NCI-H146 treated with DMSO at 0.1 percent for 48 hours (cell line): ENCODE measurements around the gene CEP131.

ENCODE experiments used
- DNase-seq: peaks from one replicate; lab custom pipeline; 2025; ENCODE audit not compliant: unreplicated experiment; lab: John Stamatoyannopoulos, UW

Gene CEP131

DNA sequence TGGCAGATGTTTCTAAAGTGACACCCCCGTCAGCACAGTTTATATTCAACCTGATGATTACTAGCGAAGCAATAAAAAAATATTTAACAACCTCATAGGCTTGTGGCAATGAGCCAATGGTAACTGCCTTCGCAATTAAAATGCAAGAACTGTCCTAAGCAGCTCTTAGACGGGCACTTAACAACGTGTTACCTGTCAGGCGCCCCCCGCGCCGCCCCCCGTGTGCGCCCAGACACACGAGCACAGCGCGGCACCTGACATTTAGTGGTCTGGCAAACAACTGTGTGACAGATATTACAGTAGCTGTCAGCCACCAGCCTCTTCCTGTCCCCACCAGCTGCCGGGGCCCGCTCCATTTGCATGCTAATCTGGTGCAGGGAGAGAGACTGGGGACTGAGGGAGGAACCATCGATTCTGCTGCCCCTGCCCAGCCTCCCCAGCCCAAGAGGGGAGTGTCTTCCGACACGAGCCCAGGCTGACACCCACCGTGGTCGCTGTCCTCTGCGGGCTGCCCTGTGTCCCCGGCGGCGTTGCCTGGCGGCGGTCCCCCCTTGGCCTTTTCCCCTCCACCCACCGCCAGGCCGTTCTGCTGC, 29.0 kb upstream of the CEP131 start:
- no peak for DNase-seq

DNA sequence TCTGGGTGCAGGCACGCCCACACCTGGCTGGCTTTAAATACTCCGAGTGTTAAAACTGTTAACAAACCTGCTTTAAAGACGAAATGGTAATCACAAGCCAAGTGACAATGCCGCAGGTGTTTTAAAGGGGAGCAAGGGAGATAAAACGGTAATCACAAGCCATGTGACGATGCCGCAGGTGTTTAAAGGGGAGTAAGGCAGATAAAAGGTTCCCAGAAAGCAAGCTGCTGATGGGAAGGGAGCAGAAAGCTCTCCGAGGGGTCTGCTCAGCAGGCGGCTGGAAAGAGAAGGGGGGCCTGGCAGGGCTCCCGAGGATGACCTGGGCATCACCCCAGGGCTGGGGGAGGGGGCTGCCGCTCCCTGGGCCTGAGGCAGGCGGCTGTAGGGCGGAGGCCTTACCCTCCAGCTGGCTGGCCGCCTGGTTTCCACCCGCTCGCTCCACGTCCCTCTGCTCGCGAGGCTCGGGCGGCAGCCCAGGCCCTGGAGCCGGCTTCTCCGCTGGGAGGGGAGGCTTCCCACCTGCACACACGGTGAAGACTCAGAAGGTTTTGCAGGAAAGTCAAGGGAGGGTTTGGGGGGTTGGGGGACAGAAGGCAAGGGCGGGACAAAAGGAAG, 28.4 kb upstream of the CEP131 start:
- no peak for DNase-seq

DNA sequence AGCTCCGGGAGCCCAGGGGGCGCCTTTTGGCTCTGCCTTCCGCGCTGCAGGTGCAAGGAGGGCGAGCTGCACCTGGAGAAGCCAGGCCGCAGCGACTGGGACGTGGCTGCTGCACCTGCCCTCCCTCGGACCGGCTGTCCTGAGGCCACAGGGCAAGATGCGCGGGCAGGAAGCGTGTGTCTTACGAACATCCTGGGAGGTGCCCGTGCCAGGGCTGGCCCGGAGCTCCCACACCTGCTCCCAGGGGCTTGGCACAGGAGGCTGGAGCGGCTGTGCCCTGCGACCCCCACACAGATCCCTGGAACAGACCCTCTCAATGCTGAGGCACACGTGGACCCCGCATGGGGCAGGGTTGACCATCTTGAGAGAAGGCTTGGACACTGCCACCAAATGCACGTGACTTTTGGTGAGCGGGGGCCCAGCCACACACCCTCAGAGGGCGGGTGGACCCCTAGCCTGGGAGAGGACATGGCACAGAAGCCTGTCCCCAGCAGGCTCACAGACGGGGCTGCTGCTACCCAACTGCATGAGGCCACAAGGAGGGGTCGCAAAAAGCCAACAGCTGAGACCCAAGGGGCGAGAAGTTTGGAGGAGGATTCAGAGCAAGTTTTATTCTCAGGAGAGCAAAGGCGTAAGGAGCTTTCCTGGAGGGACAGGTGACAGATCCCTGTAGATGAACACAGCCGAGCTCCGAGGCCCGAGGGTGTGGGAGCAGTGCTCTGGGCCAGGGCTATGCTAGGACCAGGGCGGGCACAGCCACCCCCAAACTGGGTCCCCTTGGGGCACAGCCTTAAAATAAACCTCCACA, 27.7 kb upstream of the CEP131 start:
- DNase-seq: no peak

DNA sequence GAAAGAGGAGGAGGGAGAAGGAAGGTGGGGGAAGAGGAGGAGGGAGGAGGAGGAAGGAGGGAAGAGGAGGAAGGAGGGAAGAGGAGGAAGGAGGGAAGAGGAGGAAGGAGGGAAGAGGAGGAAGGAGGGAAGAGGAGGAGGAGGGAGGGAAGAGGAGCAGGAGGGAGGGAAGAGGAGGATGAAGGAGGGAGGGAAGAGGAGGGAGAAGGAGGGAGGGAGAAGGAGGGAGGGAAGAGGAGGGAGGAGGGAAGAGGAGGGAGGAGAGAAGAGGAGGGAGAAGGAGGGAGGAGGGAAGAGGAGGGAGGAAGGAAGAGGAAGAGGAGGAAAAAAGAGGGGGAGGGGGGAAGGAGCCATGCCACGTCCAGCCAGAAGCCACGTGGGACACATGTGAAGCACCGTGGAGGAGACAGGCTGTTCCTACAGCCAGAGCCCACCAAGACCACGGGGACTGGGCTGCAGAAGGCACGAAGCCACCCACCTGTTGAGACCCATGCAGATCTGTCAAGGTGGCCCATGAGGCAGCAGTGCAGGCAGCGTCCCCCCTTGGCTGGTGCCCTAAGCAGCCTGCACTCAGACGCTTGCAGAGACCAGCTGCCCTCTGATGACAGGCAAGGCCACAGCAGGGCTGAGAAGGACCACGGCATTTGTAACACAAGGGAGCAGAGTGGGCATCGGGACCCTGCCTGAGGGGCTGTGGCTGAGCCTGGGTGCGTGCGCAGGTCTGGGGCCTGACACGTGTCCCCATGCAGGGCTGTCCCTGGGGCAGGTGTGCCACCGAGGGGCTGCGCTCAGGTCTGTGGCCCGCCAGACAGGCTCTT, 26.7 kb upstream of the CEP131 start:
- DNase-seq: no peak

DNA sequence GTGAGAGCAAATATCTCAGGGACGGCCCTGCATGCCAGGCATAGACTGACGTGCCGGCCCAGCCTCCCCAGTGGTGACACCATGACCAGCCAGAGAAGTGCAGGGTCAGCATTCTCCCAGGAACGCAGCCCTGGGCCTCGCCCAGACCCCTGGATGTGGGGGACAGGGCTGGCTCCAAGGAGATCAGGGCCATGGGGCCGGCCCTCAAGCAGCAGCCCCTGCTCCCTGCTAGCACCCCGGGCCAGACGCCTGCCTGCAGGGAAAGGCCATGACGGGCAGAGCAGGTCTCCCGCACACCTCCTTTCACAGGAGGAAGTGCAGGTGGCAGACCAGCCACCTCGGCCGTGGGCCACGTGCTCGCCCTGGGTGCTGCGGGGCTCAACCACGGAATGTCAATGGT, 25.9 kb upstream of the CEP131 start:
- no peak for DNase-seq

DNA sequence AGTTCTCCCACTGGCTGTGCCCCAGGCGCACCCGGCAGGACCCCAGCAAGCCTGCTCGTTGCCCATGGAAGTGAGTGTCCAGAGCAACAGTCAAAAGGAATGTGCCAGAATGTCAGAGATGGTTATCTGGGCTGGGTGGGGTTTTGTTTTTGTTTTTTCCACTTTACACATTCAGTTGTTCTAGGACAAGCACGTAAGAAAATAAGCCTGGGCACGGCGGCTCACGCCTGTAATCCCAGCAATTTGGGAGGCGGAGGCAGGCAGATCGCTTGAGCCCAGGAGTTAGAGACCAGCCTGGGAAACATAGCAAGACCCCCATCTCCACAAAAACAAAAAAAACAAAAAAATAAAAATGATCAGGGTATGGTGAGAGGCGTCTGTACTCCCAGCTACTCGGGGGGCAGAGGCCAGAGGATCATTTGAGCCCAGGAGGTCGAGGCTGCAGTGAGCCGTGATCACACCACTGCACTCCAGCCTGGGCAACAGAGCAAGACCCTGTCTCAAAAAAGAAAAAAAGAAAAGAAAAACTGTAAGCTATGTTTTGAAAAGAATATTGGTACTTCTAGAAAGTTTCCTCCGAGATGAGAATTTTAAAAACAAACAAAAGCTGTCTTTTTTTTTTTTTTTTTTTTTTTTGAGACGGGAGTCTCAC, 24.7 kb upstream of the CEP131 start:
- no peak for DNase-seq

DNA sequence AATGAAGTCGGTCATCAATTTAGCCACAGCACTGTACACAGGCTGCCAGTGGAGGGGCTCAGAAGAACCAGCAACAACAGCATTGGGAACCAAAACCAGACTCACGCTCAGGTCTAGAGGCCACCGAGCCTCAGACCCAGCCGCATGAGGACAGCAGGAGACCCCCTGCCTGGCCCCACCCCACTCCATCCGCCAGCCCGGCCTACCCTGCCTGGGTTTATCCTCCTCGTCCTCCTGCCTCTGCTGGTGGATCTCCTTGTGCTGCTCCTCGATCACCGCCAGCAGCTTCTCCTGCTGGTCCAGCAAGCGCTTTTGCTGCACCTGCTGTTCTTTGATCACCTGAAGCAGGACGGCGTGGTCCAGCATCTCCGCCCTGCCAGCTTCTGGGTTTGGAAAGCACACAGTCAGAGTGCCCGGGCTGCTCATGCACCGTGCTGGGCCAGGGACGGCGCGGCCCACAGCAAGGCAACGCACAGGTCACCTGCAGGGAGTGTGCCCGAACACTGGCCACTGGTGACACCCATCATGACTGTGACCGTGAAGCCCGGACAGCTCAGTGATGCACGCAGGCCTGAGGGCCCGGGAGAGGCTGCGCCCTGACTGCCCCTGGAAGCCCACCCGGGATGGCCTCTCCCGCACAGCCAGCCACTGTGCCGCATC, 24.0 kb upstream of the CEP131 start:
- DNase-seq: no peak

DNA sequence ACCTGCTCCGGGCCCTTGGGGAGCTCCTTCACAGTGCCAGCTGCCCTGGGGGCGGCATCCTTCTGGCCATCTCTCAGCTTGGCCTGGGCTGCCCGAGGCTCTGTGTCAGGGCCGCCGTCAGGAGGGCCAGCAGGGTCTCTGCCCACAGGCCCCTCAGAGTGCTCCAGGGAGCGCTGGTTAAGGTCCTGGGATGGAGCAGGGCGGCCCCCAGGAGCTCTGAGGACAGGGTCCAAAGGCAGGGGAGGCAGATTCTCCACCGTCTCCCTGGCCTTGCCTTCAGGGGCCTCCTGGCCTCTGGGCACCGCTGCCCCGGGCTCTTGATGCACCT, 23.5 kb upstream of the CEP131 start:
- no peak for DNase-seq

DNA sequence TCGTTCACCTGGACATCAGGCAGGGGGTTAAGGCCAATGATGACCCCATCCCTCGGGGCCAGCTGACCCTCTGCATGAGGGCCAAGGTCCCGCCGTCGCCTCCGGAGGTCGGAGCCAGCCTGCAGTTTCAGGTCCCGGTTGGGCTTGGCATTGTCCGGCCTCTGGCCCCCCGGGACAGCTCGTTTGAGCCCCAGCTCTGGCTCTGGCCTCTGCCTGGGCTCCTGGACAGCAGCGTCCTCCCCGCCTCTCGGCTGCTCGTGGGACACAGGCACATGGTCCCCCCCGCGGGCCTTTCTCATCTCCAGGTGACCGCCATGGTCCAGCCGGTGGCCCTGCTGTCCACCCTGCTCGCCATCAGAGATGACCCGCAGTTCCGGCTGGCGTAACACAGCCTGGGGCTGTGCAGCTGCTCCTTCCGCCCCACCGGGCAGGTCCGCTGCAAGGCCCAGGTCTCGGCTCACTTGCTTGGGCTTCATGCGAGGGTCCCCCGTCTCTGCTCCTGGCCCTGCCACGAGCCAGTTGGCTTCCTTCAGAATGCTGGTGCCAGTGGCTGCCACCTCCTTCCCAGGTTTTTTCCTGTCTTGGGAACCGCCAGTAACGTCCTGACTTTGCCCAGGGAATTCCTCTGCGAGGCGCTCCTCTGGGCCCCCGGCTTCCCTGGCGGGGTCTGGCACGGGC, 23.0 kb upstream of the CEP131 start:
- no peak for DNase-seq

DNA sequence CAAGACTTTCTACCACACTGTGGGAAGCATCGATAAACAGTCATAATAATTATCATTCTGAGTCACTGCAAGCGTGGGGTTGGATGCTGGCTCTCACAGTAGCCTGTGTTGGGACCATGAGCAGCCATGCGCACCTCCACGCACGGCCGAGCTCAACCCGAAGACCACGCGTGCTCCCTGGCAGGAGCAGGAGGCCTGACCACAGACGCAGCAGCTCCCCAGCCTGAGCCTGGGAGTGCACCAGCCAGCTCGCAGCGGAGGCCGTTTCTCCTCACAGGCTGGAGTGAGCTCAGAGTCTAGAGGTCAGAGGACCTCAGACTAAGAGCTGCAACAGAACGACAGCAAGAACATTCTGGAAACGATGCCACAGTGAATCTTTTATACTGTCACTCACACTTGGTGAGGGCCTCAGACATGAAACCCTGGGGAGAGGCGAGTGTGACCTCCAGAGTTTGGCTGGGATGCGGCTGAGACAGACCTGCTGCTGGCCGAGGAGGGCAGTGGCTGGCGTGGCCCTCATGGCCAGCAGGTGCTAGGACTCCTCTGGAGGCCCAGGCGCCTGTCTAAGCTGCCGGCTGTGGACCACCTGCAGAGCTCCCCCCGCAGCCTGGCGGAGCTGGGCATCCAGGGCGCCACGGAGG, 22.4 kb upstream of the CEP131 start:
- no peak for DNase-seq

DNA sequence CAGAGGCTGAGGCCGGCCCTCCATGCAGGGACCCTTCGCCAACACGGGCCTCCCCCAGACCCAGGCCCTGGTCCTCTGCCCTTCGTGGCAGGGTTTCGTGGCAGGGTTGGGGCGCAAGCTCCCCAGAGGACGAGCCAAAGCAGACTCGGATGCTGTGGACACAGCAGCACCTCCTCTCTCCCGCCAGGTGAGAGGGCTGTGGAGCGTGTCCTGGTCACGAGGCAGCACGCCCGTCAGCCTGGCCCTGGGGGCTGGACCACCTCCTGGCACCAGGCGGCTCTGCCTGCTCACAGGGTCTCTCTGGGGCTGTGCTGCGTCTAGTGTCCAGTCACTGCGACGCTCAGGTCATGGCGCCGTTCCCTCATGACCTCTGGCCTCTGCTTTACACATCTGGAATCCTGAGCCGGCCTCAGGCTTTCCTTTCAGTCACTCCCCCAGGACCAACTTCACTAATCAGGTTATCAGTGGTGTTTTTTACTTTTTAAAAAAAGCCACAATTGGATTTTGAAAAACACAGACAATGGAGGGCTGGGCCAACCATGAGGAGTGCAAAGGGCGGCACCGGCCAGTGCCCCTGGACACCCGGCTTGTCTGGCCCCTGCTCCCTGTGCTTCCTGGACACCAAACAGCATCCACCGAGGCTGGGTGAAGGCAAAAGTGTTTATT, 21.7 kb upstream of the CEP131 start:
- no peak for DNase-seq

DNA sequence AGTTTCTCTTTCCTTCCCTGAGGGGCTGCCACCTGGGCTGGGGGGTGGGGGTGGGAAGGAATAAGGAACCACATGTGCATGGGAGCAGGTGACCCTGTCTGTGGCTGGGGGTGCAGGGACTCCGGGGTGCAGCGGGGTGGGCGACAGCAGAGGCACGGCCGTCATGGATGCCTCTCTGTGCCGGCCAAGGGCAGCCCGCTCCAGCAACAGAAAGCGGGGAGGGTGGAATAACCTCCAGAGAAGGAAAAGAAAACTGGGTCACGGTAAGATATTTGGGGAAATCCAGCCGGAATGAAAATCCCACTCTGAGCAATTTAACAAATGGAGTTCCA, 20.5 kb upstream of the CEP131 start:
- DNase-seq: no peak

DNA sequence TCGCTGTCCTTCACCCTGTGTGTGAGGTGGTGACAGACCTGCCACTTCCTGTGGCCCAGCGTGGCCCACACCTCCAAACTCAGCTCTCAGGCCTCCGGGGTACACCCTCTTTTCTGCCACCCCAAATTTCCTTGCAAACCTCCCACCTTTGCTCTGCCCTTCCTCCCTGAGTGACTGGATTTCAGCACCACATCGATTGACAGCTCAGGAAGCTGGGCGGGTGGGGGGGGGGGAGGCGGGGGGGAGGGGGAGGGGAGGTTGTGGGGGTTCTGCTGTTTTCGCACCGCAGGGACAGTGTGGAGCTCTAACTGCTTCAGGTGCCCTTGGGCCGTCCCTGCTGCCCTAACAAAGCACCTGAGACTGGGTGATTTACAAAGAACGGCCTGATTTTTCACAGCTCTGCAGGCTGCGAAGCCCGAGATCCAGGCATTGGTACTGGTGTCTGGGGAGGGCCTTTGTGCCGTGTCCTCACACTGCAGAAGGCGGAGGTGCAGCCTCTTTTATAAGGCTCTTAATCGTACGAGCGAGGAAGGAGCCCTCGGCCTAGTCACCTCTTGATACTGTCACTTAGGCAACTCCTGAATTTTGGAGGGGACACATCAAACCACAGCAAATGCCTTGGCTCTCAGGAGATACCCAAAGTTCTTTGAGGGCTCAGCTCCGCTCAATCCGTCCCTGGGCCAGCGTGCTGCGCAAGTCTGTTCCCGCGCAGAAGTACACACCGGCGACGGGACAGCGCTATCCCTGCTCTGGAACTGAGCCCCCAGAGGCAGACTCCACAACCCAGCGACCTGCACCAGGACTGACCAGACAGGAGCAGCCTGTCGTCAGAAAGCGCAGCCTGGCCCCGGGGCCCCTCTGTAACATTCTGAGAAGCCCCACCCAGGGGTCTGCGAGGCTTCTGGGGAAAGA, 19.9 kb upstream of the CEP131 start:
- no peak for DNase-seq

DNA sequence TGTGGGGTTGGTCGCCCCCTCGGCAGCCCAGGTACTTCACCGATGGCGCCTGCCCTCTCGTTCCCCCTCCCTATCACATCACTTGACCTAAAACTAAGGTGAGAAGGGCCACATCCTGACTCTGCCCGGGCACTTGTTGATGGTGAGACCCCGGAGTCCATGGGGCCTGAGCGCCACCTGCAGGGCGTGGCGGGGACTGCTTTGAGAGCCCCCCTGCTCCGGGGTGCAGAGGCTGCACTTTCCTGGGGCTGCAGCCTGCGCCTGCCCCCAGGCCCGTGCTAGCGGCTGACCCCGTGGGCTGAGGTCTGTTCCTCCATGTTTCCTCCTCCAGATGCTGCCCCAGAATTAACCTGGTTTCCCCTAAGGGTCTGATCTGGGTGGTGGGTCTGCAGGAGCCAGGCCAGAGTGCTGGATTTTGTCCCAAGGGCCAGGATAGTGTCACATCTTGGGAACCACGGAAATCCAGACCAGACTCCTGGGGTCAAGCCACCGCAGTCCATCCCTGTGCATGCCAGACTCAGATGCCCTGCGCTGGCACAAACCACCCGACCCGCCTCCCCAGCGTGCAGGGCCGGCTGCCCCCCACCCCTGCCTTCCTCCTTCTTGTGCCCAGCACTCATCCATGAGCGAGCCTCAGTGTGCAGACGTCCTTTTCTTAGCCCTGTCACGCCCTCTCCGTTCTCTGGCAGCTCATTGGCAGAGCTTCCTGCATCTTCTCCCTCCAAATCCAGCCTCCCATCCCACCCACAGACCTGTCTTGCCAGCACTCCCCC, 19.1 kb upstream of the CEP131 start:
- DNase-seq: no peak

DNA sequence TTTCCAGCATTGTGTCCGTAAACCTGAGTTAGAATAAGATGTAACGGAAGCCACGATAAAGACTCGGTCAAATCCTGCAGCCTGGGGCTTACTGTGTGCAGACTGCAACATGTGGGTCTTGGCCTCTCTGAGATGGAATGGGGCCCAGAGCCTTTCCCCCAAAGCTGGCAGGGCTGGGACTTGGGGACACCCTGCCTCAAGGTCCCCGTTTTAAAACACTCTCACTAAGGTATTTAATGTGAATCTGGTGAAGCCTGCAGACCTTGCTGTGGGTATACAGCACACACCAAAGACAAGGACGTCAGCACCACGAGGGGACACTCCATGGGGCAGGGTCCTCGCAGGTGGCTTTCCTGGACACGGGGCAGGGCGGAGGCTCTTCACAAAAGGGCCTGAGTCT, 18.4 kb upstream of the CEP131 start:
- DNase-seq: no peak

DNA sequence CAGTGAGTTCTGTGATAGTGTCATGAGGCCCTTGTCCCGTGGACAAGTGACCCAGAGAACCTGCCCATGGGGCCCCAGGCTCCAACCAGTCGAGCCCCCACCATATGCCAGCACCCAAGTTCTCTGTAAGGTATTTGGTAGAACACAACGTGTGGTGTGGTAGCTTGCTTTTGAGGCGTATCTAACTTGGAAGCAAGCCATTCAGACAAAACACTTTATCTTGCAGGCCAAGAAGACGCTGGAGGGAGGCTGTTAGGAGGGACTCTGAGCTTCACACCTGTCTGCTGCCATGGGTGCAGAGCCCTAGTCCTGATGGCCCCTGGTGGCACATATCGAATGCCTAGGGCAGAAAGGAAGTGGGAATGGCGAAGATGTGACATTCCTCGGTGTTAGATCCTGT, 18.0 kb upstream of the CEP131 start:
- DNase-seq: no peak

DNA sequence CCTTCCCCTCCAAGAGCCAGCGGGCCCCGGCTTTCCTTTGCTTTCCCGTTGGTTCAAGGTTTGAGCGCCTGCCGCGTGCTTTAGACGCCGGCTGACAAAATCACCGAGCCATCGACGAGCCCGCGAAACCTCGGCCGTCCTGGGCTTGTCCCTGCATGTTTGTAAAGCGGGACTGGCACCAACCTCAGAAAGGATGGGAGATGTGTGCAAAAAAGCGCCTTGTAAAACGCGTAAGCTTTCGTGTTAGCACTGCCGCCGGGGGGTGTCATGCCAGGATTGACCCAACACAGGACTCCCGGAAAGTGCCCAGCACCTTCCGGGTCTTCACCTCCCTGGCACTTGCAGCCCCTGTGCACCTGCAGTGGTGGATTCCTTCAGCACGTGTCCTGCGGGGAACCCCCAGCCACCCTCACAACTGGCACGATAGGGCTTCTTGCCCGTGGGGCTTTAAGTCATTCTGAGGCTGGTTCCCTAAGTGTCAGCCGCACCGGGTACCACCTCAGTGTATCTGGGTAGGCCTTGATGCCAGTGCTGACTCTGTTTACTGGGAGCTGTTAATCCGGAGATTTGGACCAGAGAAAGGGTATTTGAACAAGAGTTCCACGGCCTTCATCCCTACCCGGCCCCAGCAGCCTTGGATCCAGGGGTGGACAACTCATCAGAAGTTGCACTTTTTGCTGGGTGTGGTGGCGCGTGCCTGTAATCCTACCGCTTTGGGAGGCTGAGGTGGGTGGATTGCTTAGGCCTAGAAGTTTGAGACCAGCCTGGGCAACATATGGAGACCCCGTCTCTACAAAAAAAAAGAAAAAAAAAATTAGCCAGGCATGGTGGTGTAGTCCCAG, 17.2 kb upstream of the CEP131 start:
- DNase-seq: no peak
